GM19372 (cell line): ENCODE data around the gene RPS6KA4.

Experiments used
- ATAC-seq: cut with Tn5 transposase; IDR thresholded peaks from one replicate; pipeline ENCODE4 v1.9.1; 2021; ENCODE audit warnings: mild to moderate bottlenecking, low read depth, moderate library complexity; ENCODE audit not compliant: unreplicated experiment

RPS6KA4 gene

DNA sequence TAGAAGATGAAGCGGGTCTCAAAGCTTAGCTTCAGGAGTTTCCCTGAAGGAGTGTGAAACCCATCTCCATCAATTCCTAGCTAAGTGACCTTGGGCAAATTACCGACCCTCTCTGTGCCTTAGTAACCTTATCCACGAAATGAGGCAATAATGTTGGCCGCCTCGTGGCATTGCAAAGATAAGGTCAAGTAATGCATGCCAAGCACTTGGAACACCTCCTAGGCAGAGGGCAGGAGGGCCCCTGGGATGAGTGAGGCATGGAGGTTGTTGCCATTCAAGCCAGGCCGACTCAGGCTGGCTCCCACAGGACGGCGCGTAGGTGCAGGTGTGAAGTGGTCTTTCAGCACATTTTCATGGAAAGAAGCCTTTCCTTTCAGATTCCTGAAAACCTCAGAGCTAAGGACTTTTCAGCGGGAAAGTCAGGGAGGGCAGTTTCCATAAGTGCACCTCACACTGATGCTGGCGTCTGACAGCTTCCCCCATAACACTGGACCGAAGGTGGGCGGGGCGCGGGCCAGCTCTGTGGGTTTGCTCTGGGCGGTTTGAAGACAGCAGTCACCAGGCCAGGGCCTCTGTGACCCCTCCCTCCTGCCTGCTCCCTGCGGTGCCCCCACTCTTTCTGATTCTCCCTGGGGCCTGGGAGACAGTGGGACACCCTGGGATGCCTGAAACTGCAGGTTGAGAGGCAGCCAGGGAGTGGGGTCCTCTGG lies 25.2 kb downstream of the RPS6KA4 start:
- ATAC-seq: no peak

DNA sequence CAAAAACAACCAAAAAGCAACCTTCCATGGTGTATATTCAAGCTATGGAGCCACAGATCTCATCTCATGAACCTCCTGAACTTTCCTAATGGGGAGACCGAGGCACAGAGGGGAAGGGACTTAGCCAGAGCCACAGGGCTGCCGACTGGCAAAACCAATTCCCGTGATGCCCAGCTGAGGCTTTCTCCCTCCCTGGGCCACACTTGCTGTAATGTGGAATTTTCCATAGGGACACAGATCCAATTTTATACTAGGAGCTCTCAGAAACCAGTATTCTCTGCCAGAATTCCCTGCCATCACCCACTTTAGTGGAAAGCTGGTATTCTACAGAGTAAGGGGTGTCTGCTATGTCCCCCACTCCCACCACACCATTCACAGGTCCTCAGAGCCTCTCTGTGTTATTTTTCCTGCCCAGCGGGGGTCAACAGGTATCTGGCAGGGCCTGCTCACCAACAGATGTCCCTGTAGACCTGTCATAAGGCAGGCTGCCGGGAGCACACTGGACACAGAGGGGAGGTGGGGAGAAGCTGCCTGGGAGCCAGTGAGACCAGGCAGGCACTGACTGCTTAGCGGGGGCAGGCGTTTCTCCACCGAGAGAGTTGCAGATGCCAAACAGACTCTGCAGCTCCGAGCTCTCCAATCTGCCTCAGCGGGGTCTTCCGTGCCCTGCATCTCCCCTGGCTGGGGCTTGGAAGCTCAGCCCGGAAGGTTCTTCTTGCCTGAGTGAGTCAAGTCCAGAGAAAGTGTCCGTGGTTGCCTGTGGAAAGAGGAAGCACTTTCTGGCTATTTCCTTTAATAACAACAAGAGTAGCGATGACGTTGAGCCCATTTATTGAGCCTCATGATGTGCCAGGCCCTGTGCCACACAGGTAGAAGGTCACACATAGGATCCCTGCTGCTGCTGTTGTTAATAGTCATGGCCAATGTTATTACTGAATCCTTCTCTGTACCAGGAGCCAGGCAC lies 26.3 kb downstream of the RPS6KA4 start:
- no peak for ATAC-seq

DNA sequence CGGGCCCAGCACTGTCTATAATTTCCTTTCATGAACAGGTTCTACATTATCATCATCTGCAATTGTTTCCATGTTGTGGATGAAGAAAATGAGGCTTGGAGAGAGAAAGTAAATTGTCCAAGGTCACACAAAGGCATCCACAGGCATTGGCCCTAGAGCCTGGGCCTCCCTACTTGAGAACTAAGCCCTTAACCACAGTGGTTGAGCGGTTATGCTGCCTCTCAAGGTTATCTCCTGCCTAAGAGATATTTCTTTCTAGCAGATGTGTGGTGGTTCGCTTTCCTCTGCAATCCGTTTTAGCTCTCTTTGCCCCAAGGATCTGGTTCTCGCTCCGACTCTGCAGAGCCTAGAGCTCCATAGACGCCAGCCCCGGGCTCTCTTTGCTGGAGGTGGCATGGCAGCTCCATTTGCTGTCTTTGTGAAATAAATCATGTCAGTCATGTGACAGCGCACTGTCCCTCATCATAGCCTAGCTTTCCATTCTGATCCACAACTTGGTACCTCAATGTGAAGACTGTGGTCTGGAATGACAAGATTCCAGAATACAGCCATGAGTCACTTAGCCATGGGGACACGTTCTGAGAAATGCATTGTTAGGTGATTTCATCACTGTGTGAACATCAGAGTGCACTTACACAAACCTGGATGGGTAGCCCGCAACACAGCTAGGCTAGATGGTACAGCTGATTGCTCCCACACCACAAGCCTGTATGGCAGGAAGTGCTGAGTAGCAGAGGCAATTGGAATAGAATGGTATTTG lies 27.2 kb downstream of the RPS6KA4 start:
- ATAC-seq: no peak

DNA sequence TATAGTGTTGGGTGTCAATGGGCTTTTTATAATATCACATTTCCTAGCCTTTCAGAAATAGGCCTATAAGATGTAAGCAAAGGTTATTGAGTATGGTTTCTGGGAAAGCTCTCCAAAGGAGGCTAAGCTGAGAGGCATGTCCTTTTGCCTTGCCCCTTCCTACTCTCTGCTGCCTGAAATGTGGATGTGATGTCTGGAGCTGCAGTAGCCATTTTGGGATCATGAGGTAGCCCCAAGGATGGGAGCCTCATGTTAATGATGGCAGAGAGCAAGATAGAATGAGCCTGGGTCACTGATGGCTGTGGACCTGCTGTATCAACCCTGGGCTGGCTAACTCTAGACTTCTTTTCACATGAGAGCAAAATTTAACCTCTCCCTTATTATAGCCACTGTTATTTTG lies 29.0 kb downstream of the RPS6KA4 start:
- no peak for ATAC-seq

DNA sequence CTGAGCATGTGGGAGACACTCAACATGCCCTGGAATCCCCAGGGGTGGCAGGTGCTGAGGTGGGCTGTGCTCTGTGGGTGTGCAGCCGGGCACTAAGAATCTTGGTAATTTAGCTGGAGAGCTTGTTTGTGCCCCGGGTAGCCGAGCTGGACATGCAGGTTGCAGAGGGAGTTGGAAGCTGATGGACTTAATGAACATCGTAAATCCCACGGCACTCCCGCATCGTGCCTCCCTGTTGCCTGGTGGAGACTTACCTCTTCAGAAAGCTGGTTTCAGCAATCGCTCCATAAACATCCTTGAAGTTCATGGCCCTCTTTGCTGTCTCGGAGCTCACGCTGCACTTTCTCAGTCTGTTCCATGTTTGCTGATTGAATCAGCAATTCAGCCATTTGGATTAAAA lies 29.9 kb downstream of the RPS6KA4 start:
- no peak for ATAC-seq

DNA sequence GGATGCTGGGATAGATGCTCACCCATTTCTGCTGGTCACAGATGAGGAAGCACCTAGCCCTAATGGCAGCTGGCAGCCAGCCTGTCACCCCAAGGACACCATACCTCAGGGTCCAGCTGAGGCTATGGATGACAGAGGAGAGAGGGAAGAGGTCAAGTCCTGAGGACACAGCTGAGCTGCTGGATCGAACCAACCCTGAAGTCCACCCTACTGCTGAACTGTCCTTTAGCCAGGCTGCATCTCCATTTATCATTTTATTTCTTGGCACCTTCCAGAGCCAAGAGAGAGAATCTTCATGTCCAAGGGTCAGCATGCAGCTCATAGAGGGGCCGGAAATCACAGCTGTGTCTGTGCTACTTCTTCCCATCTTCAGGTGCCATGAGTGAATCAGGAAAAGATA lies 30.9 kb downstream of the RPS6KA4 start:
- no peak for ATAC-seq

DNA sequence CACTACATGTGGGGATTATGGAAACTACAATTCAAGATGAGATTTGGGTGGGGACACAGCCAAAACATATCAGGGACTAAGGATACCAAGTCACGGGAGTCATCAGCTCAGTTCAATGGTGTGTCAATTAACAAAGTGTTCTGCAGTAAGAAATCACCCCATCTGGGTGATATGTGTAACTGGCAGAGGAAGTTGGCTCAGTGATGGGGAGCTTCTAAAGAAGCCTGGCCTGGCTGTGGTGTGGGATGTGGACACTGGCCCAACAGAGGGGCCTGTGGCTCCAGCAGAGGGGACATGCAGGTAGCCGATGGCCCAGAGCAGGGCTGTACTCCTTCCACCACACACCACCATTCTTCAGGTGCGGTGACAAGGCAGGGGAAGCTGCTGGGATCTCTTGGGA lies 31.6 kb downstream of the RPS6KA4 start:
- no peak for ATAC-seq

DNA sequence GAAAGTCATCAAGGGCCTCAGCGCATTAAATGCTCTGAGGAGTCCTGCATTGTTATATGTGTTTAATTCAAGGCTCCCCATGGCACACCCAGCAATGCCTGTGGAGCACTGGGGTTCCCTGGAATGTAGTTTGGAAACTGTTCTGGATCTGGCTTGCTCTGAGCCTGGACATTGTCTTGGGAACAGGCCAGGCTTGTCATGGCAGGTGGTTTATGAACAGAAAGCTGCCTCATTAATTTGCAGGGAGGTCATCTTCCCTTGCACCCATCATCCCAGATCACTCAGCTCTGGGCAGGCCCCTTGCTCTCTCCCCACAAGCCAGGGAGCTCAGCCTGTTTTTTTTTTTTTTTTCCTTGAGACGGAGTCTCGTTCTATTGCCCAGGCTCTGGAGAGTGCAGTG lies 32.9 kb downstream of the RPS6KA4 start:
- ATAC-seq: no peak

DNA sequence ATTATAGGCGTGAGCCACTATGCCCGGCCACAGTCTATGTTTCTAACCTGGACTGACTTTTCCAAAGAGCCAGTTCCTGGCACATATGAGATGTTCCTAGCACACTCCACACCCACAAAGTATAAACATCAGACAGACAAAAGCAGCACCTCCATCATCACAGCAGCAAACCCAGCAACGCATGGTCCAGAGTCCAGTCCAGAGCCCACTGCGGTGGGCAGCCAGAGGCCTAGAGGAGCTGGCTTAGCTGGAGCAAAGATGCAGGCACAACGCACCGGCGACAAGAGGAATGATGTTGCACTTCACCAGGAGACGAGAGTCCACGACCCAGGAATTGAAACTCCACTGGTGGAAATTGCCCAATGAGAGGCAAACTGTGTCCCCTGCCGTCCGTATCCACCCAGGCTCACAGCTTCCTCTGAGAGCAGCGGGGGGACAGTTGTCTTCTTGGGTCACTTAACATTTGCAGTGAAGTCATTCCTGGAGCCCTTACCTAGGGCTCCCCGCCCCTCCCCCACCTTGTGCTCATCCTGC lies 36.6 kb downstream of the RPS6KA4 start:
- ATAC-seq: no peak

DNA sequence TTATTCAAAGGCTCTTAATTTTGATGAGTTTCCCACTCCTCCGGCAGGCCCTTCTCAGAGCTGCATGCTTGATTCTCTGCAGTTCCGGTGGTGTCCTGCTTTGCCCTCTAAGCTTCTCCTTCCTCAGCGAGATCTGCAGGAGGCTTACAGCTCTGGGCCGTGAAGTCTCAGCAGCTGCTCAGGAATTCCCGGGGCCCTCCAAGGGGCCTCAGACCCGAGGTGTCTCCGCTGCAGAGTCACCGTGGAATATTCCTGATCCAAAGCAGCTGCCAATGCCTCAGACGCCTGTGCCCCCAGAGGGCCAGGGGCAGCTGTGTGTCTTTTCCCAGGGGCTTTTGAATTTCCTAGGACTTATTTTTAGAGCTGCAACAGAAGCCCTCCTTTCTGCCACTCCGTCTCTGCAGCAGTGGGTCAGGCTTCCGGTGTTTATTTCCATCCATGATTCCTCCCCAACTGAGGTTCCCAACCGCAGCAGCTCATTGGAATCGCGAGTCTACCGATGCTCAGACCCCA lies 37.2 kb downstream of the RPS6KA4 start:
- no peak for ATAC-seq

DNA sequence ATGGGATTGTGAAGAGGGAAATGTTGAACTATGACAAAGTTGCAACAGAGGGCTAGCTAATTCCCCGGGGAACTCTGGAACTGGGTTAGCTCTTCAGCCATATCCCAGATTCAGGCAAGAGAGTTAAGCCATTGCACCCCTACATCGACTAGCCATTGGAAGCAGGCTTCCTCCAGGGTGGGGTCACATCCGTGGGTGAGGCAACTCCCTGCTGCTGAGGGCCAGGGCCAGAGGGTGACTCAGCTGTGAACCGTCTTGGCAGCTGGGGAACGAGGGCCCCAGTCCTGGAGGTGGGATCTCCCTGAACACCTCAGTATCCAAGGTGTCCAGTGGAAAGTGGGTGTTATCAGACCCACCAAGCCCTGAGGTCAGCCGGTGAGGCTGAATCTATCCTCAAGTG lies 41.1 kb downstream of the RPS6KA4 start:
- no peak for ATAC-seq

DNA sequence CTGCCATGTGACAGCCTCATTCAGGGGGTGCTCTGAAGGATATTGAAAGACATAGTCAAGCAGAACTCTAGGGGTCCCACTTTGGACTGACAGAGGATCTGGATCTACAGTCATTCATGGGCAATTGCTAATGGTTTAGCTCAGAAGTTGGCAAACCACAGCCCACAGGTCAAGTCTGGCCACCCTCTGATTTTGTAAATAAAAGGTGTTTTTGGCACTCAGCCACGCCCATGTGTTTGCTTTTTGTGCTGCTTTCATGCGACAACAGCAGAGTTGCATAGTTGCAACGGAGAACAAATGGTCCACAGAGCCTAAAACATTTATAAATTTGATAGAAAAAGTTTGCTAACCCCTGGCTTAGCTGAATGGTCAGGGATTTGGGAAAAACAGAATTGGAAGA lies 41.7 kb downstream of the RPS6KA4 start:
- ATAC-seq: no peak

DNA sequence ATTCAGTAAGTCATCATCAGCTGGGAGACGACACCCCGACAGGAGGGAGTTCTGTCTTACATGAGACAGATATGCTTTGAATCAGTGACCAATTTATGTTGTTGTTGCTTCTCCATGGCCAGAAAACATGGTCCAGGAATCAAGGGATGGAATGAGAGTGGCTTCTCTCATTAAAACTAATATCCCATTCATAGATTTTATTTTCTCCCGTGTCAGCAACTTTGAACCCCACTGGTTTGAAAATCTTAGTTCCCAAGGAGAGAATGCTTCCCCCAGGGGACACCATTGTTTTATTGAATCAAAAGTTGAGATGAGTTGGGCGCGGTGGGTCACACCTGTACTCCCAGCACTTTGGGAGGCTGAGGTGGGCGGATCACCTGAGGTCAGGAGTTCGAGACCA lies 42.8 kb downstream of the RPS6KA4 start:
- no peak for ATAC-seq

DNA sequence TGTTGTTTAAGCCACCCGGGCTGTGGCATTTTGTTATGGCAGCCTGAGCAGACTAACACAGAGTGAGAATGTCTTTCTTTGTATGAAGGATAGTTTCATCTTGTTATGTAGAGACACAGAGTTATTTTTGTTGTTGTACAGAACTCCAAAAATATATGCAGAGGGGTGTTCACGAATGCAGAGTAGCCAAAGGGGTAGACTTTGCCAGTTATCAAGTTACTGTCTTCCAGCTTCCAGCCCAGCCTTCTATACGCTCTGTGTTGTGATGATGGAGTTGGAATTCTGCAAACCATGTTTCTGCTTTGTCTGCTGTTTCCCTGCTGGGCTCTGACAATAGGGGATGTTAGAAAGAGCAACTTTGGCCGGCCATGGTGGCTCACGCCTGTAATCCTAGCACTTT lies 44.1 kb downstream of the RPS6KA4 start:
- no peak for ATAC-seq

DNA sequence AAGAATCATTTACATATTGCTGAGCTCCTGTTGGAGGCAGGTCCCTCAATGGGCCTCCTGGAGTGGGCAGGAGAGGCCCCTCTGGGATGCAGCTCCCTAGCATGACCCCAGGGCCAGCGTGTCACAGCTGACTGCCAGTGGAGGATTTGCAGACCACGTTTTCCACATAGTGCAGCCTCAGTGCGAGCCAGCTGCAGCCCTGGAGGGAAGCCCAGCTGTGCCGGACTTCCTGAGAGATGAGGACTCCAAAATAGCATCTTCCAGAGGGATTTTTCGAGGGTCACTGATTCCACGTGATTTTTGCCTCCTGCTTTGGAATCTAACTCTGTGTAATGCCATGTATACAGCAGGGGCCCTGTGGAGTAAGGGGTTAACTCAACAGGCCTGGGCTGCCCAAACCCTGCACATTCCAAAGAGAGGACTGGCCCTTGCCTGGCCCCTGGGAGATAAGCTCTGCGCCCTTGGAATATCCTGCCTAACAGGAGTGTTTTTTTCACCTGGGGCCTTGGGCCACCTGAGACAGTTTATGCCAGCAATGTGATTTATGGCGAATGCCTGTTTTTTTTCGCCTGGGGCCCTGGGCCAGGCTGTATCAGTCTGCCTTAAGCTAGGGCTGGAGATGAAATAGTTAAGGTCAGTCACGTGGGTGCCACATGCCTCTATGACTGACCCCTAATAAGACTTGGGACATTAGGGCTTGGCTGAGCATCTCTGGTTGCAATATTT lies 47.4 kb downstream of the RPS6KA4 start:
- ATAC-seq: no peak

DNA sequence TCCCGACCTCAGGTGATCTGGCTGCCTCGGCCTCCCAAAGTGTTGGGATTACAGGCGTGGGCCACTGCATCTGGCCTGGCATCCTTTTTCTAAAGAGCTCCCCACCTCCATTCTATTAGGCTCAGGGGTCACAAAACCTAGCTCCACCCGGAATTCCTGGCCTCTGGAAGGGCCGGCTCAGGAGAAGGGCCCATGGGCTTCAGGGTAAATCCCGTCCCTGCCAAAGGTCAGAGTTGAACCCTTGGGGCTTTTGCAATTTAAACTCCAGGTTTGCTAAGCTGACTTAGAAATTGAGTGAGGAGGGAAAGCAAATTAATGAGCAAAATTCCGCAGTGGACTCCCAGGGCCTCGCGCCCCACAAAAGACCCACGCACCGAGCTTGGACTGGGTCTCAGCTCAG lies 48.3 kb downstream of the RPS6KA4 start:
- no peak for ATAC-seq

DNA sequence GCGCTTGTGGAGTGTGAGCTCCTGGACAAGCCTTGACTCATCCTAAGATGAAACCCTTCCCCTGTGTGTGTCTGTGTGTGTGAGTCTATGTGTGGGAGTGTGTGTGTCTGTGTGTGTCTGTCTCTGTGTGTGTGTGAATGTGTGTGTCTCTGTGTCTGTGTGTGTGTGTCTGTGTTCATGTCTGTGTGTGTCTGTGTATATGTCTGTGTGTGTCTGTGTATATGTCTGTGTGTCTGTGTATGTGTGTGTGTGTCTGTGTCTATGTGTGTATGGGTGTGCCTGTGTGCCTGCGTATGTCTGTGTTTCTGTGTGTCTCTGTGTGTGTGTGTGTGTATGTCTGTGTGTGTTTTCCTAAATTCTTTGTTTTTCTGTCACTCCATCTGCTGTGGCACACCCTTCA lies 48.7 kb downstream of the RPS6KA4 start:
- ATAC-seq: no peak

DNA sequence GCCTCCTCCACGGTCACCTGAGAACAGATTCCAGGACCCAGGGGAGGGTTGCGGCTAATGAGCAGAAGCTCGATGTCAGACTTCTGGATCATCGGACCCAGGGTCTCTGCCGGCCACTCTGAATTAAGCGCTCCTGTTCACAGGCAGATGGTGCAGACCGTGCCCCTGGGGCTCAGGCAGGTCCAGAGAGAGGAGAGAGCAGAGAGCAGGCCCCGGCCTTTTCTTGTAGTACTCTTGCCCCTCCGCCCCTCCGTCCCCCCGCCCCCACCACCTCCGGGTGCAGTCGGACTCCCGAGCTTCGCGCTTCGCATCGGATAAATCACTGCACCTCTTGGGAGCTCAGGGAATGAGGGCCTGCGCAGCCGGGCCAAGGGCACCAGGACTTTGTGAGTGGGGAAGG lies 50.3 kb downstream of the RPS6KA4 start:
- ATAC-seq: no peak

DNA sequence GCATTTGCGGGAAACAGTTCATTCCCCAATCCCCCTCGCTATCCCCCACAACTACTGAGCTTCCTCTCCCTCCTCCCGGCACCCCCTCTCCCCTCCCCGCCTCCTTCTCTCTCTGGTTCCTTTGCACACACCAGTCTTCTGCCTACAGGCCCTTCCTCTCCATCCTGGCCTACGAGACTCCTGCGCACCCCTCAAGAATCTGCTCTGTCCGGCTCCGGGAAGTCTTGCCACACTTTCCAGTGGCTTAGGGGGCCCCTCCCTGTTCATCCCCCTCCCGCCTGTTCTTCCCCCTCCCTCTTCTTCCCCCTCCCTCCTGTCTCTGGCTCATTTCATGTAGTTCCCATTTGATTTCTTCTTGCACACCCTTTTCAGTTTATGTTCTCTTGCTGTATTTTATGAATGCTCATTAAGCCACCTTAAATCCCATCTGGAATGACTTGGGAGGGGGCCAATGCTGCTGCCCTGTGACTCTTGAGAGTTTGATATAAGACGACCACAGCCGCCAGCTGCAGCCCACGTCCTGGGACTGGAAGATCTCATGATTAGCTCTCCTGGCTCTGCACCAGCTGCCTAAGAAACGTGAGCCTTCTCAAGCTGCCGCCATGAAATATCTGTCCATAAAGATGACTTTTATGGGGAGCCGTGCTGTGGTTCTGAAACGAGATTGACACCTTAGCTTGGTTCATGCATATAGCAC lies 50.9 kb downstream of the RPS6KA4 start:
- ATAC-seq: no peak

DNA sequence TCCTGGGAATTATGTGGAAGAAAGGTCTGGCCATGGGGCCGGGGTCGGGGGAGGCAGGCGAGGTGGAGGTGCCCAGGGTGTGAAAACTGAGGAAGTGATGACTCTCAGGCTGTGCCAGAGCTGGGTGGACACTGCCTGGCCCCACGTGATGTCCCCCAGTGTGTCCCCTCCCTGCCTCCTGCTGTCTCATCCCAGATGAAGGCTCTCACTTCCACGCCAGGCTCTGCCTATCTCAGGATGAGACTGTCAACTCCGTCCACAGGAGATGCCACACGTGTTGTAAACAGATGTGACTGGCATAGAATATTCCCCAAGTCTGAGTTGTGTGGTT lies 51.4 kb downstream of the RPS6KA4 start:
- ATAC-seq: no peak
